Amniotic epithelial cell (primary cell): ENCODE data around the gene FAM219A.
A peak's percentile ranks its signal among the peaks of the same experiment; 100 is the strongest.

Experiments used
- DNase-seq: peaks from one replicate; pipeline ENCODE4 v3.0.0-alpha.2; 2010; ENCODE audit warnings: low read depth

Gene FAM219A

DNA sequence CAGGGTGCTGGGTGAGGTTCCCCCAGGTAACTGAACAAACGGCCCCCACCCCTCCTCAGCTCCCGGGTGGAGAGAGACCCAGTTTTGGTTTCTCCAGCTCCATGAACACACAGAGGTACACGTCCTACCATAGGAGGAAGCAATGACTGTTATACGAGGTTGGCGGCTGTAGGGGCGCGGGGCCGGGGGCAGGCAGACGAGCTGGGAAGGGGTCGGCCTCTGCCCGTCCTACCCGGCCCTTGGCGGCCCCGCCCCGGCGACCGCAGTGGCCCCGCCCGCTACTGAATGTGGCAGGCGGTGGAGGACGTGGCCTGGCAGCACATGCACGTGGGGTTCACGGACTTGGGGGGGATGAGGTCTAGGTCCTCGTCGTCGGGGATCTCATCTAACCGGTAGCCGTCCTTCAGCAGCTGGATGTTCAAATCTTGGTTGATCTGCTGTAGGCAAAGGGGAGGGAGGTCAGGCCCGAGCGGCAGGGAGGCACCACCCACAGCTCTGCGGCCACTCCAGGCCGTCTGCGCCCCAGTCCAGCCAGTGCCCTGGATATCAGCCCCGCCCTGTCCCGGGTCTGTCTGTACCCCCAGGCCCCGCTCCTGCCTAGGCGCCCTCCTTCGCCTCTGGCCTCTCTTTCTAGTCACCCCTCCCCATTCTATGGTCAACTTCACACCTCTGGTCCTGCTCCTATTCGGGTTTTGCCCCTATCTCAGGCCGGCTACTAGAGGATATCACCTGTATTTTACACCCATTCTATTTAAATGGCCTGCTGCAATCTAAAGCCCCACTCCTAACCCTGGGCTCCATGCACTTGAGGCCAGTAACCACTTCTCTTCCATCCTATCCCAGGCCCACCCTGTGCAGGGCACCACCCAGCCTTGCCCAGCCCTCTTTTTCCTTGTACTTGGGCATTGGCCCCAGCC is 57.4 kb downstream of the FAM219A start:
- DNase-seq: no peak

GRCh38 chr9:34400275-34400674 is 58.1 kb downstream of the FAM219A start:
- no peak for DNase-seq

- DNase-seq: no peak
These were observed 58.6 kb downstream of the FAM219A start for GRCh38 chr9:34399729-34400128.

DNA sequence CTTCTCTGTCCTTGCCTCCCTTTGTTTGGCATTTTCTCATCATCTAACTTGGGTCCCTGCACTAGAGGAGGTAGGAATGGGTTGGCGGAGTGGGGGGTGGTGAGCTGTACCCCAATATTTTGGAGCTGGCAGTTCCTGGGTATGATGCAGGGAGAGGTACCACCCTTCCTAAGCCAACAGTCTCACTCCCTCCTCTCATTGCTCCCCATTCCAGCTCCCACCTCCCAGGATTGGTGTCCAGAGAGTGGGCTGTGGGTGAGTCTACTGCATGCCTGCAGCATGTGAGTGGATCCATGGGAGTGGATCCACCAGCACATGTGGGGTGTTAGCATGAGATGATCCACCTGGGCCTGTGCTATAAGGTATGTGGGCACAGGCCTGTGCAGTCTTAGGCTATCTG is 59.5 kb downstream of the FAM219A start:
- no peak for DNase-seq

DNA sequence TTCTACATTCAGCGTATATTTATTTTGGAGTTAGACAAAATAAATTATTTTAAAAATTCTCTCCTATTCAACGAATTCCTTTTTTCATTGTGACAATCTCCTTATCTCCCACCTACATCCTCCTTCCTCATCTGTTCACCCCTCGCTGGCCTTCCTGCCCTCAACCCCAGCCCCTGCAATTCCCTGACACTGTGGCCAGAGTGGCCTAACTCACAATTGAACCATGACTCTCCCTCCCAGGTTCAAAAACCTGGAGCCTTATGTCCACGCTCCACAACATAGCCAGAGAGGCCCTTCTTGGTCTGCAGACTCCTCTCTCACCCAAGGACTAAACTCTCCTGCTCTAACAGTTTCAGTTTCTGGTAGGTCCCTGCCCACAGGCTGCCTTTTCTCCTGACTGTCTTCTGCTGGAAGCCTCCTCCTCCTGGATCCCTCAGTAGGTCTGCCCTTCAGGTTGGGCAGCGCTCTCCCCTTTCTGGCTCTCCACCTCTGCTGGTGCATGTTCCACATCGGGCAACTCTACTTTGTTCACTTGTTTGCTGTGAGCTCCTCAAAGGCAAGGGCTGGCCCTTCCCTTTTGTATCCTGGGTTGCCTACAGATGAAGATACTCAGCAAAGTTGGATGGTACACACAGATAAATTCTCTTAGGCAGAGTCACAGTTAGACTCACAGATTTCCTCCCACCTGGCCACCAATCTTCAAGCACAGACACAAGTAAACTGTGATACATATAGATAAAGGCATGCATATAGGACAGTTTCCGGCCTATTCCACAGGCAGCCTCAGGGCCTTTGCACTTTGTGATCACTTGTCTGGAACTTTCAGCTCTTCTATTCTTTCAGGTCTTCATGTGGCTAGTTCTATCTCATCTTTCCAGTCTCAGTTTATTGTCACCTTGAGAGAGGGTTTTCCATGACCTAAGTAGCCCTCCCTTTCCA is 61.8 kb downstream of the FAM219A start:
- no peak for DNase-seq

DNA sequence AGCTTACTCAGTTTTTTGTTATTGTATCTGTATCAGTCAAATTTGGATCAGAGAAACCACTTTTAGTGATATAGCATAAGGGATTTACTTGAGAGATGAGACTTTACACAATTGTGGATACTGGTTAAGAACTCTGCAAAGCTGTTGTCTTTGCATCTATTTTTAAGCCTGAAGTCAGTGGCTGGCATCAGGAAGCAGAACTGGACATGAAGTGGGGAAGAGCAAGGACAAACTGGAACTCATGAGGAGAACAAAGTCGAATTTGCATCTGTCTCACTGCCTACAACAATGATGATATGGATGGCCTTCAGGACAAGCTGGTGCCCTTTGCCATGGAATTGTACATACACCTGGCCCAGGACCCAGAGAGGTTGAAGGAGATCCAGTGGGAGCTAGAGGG is 65.9 kb downstream of the FAM219A start:
- DNase-seq: no peak

GRCh38 chr9:34387239-34387638 is 71.1 kb downstream of the FAM219A start:
- DNase-seq: no peak

- DNase-seq: no peak
These were observed 71.7 kb downstream of the FAM219A start for GRCh38 chr9:34386656-34387055.

GRCh38 chr9:34385561-34386230 is 72.7 kb downstream of the FAM219A start:
- no peak for DNase-seq

DNA sequence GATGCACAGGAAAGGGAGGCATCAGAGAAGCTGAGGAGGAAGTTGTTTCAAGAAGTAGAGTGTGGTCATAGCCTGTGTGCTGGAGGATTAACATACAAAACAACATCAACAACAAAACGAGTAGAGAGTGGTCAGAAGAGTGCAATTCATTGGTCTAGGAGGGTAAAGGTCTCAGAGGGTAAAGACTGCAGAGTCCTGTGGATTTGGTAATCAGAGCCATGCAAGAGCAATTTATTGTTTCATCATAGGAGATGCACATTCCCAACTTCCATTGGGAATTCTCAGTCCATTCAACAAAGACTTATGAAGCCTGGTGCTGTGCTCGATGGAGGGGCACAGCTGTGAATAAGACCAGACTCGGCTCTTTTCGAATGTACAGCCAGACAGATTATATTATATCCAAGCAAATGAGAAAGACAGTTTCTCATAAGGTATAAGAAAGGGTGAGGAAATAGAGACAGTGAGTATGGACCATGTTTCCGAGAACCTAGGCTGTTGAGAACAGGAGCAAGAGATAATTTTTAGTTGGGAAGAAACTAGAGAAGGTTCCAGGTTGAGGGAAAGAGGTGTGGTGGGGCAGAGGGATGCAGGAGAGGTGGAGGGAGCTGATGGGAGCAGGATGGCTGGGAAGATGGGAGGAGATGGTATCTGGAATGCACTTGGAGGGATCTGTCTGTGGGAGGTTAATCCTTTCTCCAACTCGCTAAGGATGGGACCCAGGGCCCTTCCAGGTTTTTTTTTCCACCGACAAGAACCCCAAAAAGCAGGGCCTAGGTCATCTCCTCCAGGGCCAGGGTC is 73.8 kb downstream of the FAM219A start:
- peak; percentile 17 for DNase-seq

GRCh38 chr9:34383904-34384303 is 74.5 kb downstream of the FAM219A start:
- DNase-seq: no peak

DNA sequence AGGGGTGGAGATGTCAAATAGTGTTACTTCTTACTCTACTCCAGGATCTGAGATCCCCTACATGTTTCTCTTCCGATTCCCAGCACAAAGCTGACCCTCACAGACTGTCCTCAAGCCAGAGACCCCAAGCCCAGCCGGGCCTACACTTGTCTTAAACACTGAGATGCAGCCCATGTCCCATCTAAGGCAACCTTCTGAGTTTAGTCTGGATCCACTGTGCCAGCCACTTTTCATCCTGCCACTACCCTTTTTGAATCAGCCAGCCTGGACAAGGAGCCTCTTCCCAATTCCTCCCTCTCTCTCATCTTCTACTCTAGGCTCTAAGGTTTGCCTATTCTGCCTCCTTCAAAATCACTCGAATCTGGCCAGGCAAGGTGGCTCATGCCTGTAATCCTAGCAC is 75.5 kb downstream of the FAM219A start:
- no peak for DNase-seq

- no peak for DNase-seq
These were observed 76.3 kb downstream of the FAM219A start for GRCh38 chr9:34382054-34382453.

DNA sequence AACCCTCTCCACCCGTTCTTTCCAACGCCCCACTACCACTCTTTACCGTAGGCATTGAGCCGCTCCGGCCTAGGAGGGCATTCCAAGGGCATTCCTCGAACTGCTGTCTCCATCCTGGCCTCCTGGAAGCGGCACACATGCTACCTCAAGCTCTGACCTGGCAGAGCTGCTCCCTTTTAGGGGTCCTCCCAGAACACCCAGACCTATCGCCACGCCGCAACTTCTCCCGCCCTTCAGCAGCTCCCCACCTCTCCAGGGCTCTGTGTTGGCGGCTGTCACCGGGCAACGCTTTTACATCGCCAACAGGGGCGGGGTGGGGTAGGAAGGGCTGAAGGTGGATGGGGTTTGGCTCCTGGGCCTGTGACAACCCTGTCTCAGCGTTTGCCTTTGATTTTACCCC is 77.0 kb downstream of the FAM219A start:
- DNase-seq: no peak

DNA sequence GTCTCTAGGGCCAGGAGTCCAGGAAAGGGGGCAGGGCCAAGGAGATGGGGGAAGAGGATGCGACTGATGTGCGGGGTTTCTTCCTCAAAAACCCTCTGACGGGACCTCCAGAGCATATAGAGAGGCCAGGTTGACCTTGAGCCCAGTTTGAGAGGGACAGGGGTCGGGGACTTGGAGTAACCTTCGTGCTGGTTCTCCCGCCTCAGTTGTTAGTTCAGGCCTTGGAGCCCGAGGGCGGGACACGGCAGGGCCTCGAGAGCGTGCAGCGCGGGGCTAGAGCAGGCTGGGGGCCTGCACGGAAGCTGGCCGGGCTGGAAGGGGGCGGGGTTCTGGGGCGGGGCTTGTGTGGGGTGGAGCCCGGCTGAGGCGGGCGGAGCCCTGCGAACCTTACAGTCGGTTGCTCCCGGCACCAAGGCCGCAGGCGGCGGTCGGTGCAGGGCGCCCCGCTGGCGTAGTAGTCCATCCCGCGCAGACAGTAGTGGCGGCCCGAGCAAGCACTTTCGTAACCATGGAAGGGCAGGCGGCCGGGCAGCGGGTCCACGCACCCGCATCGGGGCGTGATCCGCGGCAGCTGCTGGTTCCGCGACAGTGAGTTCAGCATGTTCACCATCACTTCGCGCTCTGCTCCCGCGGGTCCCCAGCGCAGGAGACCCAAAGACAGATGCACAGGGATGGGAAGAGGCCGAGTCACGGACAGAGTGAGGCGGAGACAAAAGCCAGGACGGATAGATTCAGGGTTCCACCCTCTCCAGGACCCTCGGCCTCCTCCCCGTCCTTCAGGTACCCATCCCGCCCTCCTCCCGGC is 77.7 kb downstream of the FAM219A start:
- DNase-seq: peak; percentile 73

DNA sequence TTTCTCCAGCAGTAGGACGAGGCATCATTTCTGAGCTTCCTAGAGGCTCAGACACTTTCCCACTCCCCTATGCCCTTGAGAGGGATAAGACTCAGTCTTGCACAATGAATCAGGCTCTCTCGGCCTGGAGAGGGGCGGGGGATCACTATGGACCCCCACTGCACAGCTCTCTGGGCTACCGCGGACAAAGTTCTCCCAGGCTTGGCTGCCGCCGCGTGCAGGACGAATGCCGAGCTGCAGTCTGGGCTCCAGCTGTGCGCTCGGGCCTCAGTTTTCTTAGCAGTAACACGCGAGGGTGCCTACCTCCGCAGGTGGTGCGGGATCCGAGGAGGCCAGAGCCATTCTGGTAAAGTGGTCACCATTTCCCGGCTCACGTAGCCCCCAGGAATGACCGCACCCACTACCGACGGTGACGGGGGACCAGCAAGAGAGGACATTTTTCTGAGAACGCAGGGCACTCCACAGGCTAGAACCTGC is 78.3 kb downstream of the FAM219A start:
- DNase-seq: peak; percentile 47

DNA sequence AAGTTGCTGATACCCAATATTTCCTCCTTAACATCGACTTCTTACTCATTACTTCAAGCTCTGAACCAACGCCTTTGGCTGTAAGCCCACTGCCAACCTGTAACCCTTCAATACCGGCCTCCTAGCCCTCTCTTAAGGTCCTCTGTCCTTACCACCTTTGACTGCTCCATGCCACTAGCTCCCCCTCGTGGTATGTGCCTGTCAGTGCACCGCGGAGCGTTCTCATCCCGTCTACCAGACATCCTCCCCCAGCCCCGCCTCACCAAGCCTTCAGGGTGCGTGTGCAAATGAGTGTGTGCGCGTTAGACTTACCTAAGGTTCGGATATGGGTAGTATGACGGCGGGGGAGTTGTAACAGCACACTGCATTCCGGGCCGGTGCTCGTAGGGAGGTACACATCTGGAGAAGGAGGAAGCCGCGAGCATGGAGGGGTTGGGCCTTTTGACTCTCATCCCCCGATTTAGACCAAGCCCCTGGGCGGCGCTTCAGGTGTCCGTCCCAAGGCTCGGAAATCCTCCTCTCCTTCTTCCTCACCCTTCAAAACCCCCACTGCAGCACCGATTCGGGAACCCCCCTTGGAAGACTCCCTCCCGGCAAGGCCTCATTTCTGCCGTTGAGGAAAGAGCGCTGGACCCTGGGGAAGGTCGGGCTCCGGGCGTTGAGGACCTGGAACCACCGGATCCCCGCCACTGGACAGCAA is 78.9 kb downstream of the FAM219A start:
- peak; percentile 79 for DNase-seq

GRCh38 chr9:34378376-34379060 is 79.9 kb downstream of the FAM219A start:
- DNase-seq: no peak

- peak; percentile 13 for DNase-seq
These were observed 81.0 kb downstream of the FAM219A start for GRCh38 chr9:34377404-34377746.
